ENCODE results near the gene PTPRN.

Gene PTPRN

DNA sequence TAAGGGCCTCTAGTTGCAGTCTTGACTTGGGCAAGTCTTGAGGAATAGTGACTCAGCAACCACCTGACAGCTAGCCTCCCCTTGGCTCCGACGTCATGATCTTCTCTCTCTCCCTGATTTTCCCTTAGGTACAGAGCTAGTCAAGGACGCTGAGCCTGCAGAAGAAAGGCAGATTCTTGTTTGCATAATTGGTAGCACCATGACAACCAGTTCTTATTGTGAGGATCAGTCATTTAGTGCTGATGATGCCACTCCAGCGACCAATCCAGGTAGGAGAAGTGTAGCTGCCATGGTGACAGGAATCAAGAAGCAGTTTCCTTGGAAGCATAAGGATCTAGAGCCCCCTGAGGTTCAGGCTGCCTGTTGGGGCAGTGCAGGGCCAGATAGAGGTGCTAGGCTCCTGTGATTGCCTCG lies 26.2 kb upstream of the PTPRN start:
- Histone ChIP-seq H3K79me2 (ENCODE audit: insufficient read depth, low read length) (no peaks in the 10 kb centered on the region), H3K4me1 (ENCODE audit: insufficient read depth, low read length, poor library complexity, severe bottlenecking) (no peaks in the 10 kb centered on the region), H3K36me3 (ENCODE audit: insufficient read depth, low read length) (no peaks in the 10 kb centered on the region), H3K9ac (ENCODE audit: low read depth, low read length, poor library complexity, severe bottlenecking) (no peak overlapping the region), H3F3A (ENCODE audit: low read depth) (no peaks in the 10 kb centered on the region), H3K27me3 (ENCODE audit: insufficient read depth, low read length, poor library complexity, severe bottlenecking) (no peaks in the 10 kb centered on the region), H3K4me3 (ENCODE audit: low read length, poor library complexity, severe bottlenecking) (no peak overlapping the region), H3K4me2 (ENCODE audit: low read depth, low read length, poor library complexity, severe bottlenecking) (no peak overlapping the region), H3K9me3 (ENCODE audit: insufficient read depth, low read depth, low read length) (no peaks in the 10 kb centered on the region), H2AFZ (ENCODE audit: low read length) (no peak overlapping the region), H3K9me2 (replicated peaks; ENCODE audit: low read depth, low read length) (no peaks in the 10 kb centered on the region), H4K20me1 (ENCODE audit: insufficient read depth, low read length, poor library complexity, severe bottlenecking) (no peaks in the 10 kb centered on the region)
- TF ChIP-seq, protein P1, sequence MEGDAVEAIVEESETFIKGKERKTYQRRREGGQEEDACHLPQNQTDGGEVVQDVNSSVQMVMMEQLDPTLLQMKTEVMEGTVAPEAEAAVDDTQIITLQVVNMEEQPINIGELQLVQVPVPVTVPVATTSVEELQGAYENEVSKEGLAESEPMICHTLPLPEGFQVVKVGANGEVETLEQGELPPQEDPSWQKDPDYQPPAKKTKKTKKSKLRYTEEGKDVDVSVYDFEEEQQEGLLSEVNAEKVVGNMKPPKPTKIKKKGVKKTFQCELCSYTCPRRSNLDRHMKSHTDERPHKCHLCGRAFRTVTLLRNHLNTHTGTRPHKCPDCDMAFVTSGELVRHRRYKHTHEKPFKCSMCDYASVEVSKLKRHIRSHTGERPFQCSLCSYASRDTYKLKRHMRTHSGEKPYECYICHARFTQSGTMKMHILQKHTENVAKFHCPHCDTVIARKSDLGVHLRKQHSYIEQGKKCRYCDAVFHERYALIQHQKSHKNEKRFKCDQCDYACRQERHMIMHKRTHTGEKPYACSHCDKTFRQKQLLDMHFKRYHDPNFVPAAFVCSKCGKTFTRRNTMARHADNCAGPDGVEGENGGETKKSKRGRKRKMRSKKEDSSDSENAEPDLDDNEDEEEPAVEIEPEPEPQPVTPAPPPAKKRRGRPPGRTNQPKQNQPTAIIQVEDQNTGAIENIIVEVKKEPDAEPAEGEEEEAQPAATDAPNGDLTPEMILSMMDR (conservative IDR thresholded peaks at IDR 0.05; ENCODE audit: low read length): no peak
- TF ChIP-seq EZH2phosphoT487 (IDR thresholded peaks at IDR 0.05; ENCODE audit: borderline replicate concordance): no peak

DNA sequence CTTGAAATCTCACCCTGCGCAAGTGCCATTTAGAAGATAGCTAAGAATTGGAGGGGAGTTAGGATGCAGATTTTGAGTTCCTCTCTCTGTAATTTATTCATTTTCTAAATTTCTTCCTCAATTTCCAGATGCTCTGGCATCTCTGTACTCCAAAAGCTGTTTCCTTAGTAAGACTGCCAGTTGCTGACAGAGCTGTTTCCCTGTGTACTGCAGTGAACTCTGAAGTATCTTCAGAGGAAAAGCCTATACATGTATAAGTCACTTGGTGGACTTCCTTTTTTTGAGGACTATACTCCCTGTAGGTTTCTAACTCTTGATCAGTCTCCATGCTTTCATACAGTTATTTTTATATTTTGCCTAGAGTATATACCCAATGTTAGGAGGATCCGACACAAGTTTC lies 24.9 kb upstream of the PTPRN start:
- TF ChIP-seq, protein P1 (conservative IDR thresholded peaks at IDR 0.05; ENCODE audit: low read length): no peak
- TF ChIP-seq EZH2phosphoT487 (IDR thresholded peaks at IDR 0.05; ENCODE audit: borderline replicate concordance): no peak
- H3F3A ChIP-seq (ENCODE audit: low read depth): no peaks in the 10 kb centered on the region
- H3K27me3 ChIP-seq (ENCODE audit: insufficient read depth, low read length, poor library complexity, severe bottlenecking): no peaks in the 10 kb centered on the region
- no peaks in the 10 kb centered on the region for H3K36me3 ChIP-seq (ENCODE audit: insufficient read depth, low read length)
- no peaks in the 10 kb centered on the region for H3K79me2 ChIP-seq (ENCODE audit: insufficient read depth, low read length)
- H2AFZ ChIP-seq (ENCODE audit: low read length): no peak overlapping the region
- H3K9me2 ChIP-seq (replicated peaks; ENCODE audit: low read depth, low read length): no peaks in the 10 kb centered on the region
- H4K20me1 ChIP-seq (ENCODE audit: insufficient read depth, low read length, poor library complexity, severe bottlenecking): no peaks in the 10 kb centered on the region
- no peaks in the 10 kb centered on the region for H3K4me1 ChIP-seq (ENCODE audit: insufficient read depth, low read length, poor library complexity, severe bottlenecking)
- H3K9me3 ChIP-seq (ENCODE audit: insufficient read depth, low read depth, low read length): no peaks in the 10 kb centered on the region
- no peak overlapping the region for H3K4me3 ChIP-seq (ENCODE audit: low read length, poor library complexity, severe bottlenecking)
- no peak overlapping the region for H3K9ac ChIP-seq (ENCODE audit: low read depth, low read length, poor library complexity, severe bottlenecking)
- H3K4me2 ChIP-seq (ENCODE audit: low read depth, low read length, poor library complexity, severe bottlenecking): no peak overlapping the region

DNA sequence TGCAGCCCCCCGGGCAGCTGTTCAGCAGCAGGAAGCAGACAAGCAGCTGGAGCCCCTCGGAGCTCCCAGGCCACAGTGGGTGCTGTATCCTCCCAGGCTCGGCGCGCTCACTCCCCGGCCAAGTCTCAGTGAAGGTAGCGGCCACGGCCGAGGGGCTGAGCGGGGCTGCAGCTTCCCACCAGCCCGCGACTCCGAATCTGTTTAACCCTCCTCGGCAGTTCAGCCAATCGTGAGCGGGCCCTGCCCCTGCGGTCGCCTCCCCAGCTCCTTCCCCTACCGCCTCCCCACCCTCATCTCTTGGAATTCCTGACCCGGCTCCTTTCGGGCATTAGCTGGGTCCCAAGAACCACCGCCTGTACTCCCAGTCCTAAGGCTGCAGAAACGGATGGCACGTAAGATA lies 23.3 kb upstream of the PTPRN start, which contains the start of gene RESP18:
Gene RESP18 (minus strand): TSS at position 203 of the 400 bp plus-strand sequence.
- H3K27me3 ChIP-seq (ENCODE audit: insufficient read depth, low read length, poor library complexity, severe bottlenecking): no peaks in the 10 kb centered on the region

More for the DNA sequence above, 23.3 kb upstream of the PTPRN start, which contains the start of gene RESP18:
- Histone ChIP-seq H3K9me3 (ENCODE audit: insufficient read depth, low read depth, low read length) (no peaks in the 10 kb centered on the region), H3K4me2 (ENCODE audit: low read depth, low read length, poor library complexity, severe bottlenecking) (no peak within 1 kb of the TSS), H3K4me3 (ENCODE audit: low read length, poor library complexity, severe bottlenecking) (no peak within 1 kb of the TSS), H3K9me2 (replicated peaks; ENCODE audit: low read depth, low read length) (no peaks in the 10 kb centered on the region), H3K4me1 (ENCODE audit: insufficient read depth, low read length, poor library complexity, severe bottlenecking) (no peaks in the 10 kb centered on the region), H3K36me3 (ENCODE audit: insufficient read depth, low read length) (no peaks in the 10 kb centered on the region), H4K20me1 (ENCODE audit: insufficient read depth, low read length, poor library complexity, severe bottlenecking) (no peaks in the 10 kb centered on the region), H3F3A (ENCODE audit: low read depth) (no peaks in the 10 kb centered on the region), H3K79me2 (ENCODE audit: insufficient read depth, low read length) (no peaks in the 10 kb centered on the region), H3K9ac (ENCODE audit: low read depth, low read length, poor library complexity, severe bottlenecking) (no peak within 1 kb of the TSS), H2AFZ (ENCODE audit: low read length) (no peak within 1 kb of the TSS)
- TF ChIP-seq, protein P1 (conservative IDR thresholded peaks at IDR 0.05; ENCODE audit: low read length): no peak
- TF ChIP-seq EZH2phosphoT487 (IDR thresholded peaks at IDR 0.05; ENCODE audit: borderline replicate concordance): no peak
